Measurements from ENCODE around the gene SLC7A14.

The SLC7A14 gene

GRCh38 chr3:170534227-170534626, 51.6 kb downstream of the SLC7A14 start:
- no peak for DNase-seq (ENCODE audit: low spot score)

- DNase-seq (ENCODE audit: low spot score) = no peak
These were observed 53.3 kb downstream of the SLC7A14 start for GRCh38 chr3:170532573-170532972.

- DNase-seq (ENCODE audit: low spot score) = no peak
These were observed 54.1 kb downstream of the SLC7A14 start for GRCh38 chr3:170531657-170532335.

- no peak for DNase-seq (ENCODE audit: low spot score)
These were observed 54.8 kb downstream of the SLC7A14 start for GRCh38 chr3:170531054-170531453.

- DNase-seq (ENCODE audit: low spot score) = no peak
These were observed 56.0 kb downstream of the SLC7A14 start for GRCh38 chr3:170529912-170530311.

GRCh38 chr3:170529346-170529745, 56.5 kb downstream of the SLC7A14 start:
- DNase-seq (ENCODE audit: low spot score) = no peak

GRCh38 chr3:170528726-170529125, 57.1 kb downstream of the SLC7A14 start:
- DNase-seq (ENCODE audit: low spot score) = no peak

GRCh38 chr3:170524073-170524472, 61.8 kb downstream of the SLC7A14 start:
- no peak for DNase-seq (ENCODE audit: low spot score)

GRCh38 chr3:170523248-170523647, 62.6 kb downstream of the SLC7A14 start:
- DNase-seq (ENCODE audit: low spot score) = no peak

GRCh38 chr3:170522201-170522600, 63.7 kb downstream of the SLC7A14 start:
- no peak for DNase-seq (ENCODE audit: low spot score)

- DNase-seq (ENCODE audit: low spot score) = no peak
These were observed 64.9 kb downstream of the SLC7A14 start for GRCh38 chr3:170520996-170521395.

- DNase-seq (ENCODE audit: low spot score) = no peak
These were observed 68.5 kb downstream of the SLC7A14 start for GRCh38 chr3:170517242-170517945.

GRCh38 chr3:170513642-170514041, 72.2 kb downstream of the SLC7A14 start:
- DNase-seq (ENCODE audit: low spot score) = no peak

GRCh38 chr3:170511371-170511770, 74.5 kb downstream of the SLC7A14 start:
- DNase-seq (ENCODE audit: low spot score) = no peak

- DNase-seq (ENCODE audit: low spot score) = no peak
These were observed 77.0 kb downstream of the SLC7A14 start for GRCh38 chr3:170508839-170509238.

- DNase-seq (ENCODE audit: low spot score) = no peak
These were observed 77.6 kb downstream of the SLC7A14 start for GRCh38 chr3:170508291-170508690.

- no peak for DNase-seq (ENCODE audit: low spot score)
These were observed 78.8 kb downstream of the SLC7A14 start for GRCh38 chr3:170507063-170507462.

GRCh38 chr3:170506556-170506955, 79.3 kb downstream of the SLC7A14 start:
- DNase-seq (ENCODE audit: low spot score) = no peak

GRCh38 chr3:170502297-170502696, 83.6 kb downstream of the SLC7A14 start:
- DNase-seq (ENCODE audit: low spot score) = no peak

GRCh38 chr3:170500995-170501394, 84.9 kb downstream of the SLC7A14 start:
- no peak for DNase-seq (ENCODE audit: low spot score)

- DNase-seq (ENCODE audit: low spot score) = no peak
These were observed 85.4 kb downstream of the SLC7A14 start for GRCh38 chr3:170500462-170500861.

- DNase-seq (ENCODE audit: low spot score) = no peak
These were observed 86.2 kb downstream of the SLC7A14 start for GRCh38 chr3:170499562-170500156.

All from CD4-positive, alpha-beta T cell treated with Interleukin-6 at 100 ng/mL for 8 hours (primary cell).